COLO829 (cell line): Measurements from ENCODE around the gene WDR91.
"Not testable (repeated sequence)": the region's sequence is repeated elsewhere in the genome, so short reads cannot be mapped to it uniquely, and the experiment has no call there.

ENCODE experiments used
- DNase-seq: peaks from one replicate; pipeline ENCODE4 v3.0.0; 2012; ENCODE audit warnings: low spot score

The WDR91 gene

DNA sequence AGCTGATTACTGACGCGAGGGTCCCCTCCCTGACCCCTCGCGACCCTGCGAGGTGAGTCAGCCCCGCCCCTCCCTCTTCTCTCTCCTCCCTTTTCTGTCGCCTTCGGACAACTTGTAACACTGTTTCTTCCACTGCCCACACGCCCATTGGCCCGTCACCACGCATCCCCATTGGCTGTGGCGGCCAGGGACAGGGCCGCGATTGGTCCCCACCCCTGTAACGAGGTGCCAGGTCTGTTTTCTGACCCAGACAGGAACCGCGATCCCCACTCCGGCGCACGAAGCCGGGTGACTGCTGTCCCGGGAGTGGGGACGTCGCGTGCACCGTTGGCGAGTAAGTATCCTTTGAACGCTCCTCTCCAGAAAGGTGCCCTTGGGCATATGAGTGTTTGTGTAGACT lies 22.2 kb upstream of the WDR91 start, which contains the start of gene STRA8:
STRA8 (plus strand) TSS at position 269 of the 400 bp plus-strand sequence. CDS start 6,687 bp downstream, outside the sequence.
- no peak for DNase-seq

DNA sequence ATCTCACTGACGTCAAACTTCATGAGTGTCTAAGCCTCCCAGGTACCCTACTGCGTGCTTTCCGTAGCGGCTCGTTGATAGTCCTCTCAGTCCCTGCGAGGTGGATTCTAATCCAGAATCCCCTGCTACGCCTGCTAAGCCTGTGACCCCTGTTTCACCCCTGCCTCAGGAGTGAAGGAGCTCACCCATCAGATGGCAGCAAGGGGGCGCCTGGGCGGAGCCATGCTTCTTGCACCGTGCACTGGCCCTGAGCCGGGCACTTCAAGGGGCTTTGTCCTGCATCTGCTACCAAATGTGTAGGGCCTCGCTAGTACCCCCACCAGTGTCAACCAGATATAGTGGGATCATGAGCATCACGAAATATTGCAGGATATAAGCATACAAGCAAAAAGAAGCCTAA lies 21.4 kb upstream of the WDR91 start:
- no peak for DNase-seq

DNA sequence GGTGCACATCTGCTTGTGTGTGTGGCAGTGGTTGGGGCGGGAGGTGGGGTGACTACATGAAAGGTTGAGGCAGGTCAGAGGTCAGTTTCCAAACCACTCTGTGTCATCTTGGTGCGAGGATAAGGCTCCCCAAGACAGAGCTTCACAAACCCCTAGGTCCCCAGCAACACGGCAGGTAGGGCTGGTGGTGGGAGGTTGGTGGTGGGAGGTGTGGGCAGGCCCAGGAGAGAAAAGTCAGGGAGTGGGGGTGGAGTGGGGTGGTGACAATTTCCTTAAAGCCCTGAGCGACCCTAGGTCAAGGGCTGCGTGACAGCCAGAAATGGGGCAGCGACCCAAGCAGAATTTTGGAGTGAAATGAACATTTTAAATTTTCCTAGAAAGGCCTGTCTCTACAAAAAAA lies 20.8 kb upstream of the WDR91 start:
- DNase-seq: no peak

GRCh38 chr7:135231686-135232085 lies 20.4 kb upstream of the WDR91 start:
- DNase-seq: no peak

DNA sequence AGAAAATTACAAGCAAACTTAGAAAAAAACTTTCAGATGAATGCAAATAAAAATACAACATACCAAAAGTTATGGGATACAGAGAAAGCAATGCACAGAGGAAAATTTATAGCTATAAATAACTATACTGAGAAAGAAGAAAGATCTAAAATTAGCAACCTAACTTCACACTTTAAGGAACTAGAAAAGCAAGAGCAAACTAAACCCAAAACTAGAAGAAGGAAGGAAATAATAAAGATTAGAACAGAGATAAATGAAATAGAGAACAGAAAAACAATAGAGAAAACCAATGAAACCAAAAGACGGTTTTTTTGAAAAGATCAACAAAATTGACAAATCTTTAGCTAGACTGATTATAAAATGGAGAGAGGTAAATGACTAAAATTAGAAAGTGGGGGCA lies 12.7 kb upstream of the WDR91 start:
- no peak for DNase-seq

GRCh38 chr7:135217645-135218509 lies 6.6 kb upstream of the WDR91 start:
- no peak for DNase-seq

GRCh38 chr7:135215698-135216097 lies 4.4 kb upstream of the WDR91 start:
- no peak for DNase-seq

- no peak for DNase-seq
Measured at GRCh38 chr7:135215180-135215579, 3.9 kb upstream of the WDR91 start.

- DNase-seq: no peak
Measured at GRCh38 chr7:135213831-135214230, 2.5 kb upstream of the WDR91 start.

GRCh38 chr7:135211946-135212685 lies 790 bp upstream of the WDR91 start:
- DNase-seq: not testable (repeated sequence)

DNA sequence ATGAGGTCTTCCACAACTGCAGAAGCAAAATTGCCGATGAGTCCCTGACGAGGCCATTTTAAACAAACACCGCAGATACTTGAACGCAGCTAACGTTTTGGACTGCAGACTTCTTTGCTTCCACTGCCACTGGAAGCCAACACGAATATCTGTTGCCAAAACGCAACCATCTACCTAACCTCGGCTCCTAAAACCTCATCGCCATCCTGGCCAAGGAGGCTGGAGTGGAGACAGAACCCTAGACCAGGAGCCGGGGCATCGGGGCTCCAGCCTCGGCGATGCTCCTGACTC lies 493 bp downstream of the WDR91 start:
- no peak for DNase-seq

GRCh38 chr7:135209225-135209834 lies 2.0 kb downstream of the WDR91 start:
- DNase-seq: peak; percentile 93

DNA sequence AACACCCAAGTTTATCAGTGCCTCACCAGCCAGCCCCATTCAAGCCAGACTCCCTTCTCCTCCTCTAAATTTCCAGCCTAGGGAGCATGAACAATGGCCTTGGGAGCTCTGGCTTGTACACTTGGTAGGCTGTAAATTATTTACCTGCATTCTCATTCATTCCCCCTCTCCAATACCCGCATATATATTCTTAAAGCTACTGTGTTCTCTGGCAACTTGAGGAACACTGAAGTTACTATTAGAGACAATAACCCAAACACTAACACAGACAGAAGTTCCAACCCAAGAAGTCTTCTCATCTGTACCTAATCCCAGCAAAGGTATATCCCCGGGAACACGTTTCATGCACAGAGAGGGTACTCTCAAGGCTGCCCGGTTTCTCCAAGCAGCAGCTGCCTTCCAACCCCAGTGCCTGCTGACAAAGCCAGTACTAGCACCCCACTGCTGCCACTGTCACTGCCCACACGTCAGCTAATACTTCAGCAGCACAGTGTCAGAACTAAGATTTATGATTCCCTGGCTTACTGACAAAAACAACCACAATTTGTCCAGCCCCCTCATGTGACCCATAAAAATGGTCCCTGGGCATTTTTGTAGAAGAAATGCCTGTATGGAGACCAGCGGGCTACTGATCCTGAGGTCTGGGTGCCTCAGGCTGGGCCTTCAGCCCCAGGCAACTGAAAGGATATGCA lies 3.1 kb downstream of the WDR91 start:
- DNase-seq: peak; percentile 95

DNA sequence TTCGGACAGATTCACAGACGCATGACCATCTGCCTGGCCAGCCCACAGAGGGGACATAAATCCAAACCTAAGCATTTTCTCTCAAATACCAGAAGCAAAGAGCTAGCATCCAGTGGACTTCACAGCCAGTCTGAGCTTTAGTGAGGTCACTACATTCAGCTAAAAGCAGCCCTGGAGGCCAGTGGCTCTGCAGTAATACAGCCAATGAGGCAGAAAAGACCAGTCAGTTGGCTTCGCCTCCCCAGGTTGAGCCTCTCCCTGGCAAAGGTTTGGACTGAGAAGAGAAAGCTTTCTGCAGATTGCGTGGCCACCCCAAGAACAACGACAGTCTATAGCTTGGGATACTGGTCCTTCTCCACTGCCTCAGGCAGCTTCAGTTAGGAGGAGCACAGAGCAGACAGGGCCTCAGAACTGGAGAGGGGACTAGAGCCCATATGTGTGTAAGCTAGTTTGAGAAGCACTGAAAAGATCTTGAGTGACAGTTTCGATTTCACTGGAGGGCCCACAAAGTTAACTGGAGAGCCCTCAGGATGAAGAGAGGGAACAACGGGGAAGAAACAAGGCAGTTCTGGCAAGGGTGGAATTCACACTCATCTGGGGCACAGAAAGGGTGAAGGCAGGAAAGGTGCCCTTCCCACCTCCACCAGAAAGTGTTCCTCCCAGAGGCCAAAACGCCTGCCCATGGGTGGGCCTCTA lies 3.8 kb downstream of the WDR91 start:
- no peak for DNase-seq

GRCh38 chr7:135206941-135207391 lies 4.4 kb downstream of the WDR91 start:
- no peak for DNase-seq

GRCh38 chr7:135205850-135206249 lies 5.5 kb downstream of the WDR91 start:
- no peak for DNase-seq

GRCh38 chr7:135204876-135205275 lies 6.5 kb downstream of the WDR91 start:
- no peak for DNase-seq

- no peak for DNase-seq
Measured at GRCh38 chr7:135204341-135204749, 7.0 kb downstream of the WDR91 start.

DNA sequence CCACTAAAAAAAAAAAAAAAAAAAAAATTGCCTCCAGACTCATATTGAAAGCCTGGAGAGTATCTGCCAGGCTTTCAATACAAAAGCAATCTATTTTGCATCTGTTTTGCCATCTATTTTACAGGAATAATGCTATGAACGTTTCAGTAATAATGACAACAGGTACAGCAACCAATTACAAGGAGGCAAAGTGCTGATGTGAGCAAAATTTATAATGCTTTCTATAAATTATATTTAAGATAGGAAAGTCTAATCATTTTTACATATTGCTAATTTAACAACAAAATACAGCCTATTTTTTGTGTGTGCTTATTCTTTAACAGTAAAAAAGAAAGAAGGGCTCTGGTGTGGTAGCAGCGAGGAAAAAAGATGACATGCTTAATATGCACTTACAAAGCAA lies 10.0 kb downstream of the WDR91 start:
- no peak for DNase-seq

DNA sequence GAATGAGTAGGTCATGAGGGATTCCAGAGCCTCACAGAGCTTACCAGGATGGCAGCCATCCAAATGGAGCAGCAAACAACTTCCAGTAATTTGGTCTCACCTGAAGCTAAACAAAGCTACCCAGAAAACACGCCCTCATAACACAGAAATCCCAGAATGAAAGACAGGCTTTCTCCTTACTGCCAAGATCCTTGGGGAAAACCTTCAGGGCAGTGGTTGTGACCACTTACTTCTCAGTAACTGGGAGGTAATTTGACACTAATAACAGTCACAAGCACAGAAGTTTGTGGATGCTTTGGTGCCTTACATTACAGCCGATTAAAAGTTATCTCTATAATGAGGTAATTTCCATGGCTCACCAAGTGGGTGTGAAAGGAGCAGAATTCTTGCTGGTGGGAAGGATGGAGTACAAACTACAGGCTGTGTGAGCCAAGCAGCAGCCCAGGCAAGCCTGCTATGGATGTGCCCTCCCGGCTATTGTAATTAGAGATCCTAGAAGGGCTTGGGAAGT lies 10.4 kb downstream of the WDR91 start:
- peak; percentile 69 for DNase-seq

DNA sequence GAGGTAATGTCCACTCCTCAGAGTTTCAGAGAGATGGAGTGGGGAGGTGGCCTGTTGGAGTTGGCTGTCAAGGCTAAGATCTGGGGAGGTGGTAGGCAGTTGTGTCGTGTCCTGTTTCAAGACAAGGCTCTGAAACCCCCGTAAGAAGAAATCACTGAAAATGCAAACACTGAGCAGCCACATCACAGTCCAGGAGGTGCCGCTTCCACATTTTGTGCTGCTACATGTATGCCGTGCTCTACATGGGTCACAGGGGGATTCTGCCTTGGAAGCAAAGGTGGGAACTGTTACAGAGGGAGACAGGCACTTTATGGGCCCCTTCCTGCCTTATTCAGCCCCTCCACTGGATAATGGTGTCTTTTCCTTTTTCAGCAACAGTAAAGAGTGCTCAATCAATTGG lies 11.9 kb downstream of the WDR91 start:
- DNase-seq: no peak
